HG03066 (cell line): ENCODE data around the gene EDNRB.

ENCODE experiments used
- ATAC-seq: cut with Tn5 transposase; IDR thresholded peaks from one replicate; pipeline ENCODE4 v1.9.1; 2021; ENCODE audit warnings: low read depth; ENCODE audit not compliant: unreplicated experiment

Gene EDNRB

GRCh38 chr13:77898097-77898496 is 20.5 kb downstream of the EDNRB start:
- peak; percentile 98 for ATAC-seq

- ATAC-seq = no peak
Observed at GRCh38 chr13:77896977-77897376, 21.7 kb downstream of the EDNRB start.

- no peak for ATAC-seq
Observed at GRCh38 chr13:77896536-77896935, 22.1 kb downstream of the EDNRB start.

- no peak for ATAC-seq
Observed at GRCh38 chr13:77894743-77895142, 23.9 kb downstream of the EDNRB start.

- no peak for ATAC-seq
Observed at GRCh38 chr13:77893066-77893465, 25.6 kb downstream of the EDNRB start.

- no peak for ATAC-seq
Observed at GRCh38 chr13:77892491-77892890, 26.1 kb downstream of the EDNRB start.

GRCh38 chr13:77891486-77891885 is 27.1 kb downstream of the EDNRB start:
- no peak for ATAC-seq

GRCh38 chr13:77891041-77891440 is 27.6 kb downstream of the EDNRB start:
- ATAC-seq = no peak

GRCh38 chr13:77883328-77883727 is 35.3 kb downstream of the EDNRB start:
- no peak for ATAC-seq

GRCh38 chr13:77878190-77878589 is 40.4 kb downstream of the EDNRB start:
- no peak for ATAC-seq

- ATAC-seq = no peak
Observed at GRCh38 chr13:77876176-77876575, 42.5 kb downstream of the EDNRB start.

GRCh38 chr13:77874406-77874805 is 44.2 kb downstream of the EDNRB start:
- ATAC-seq = no peak

- no peak for ATAC-seq
Observed at GRCh38 chr13:77872995-77873394, 45.6 kb downstream of the EDNRB start.

GRCh38 chr13:77871596-77871995 is 47.0 kb downstream of the EDNRB start:
- no peak for ATAC-seq

- ATAC-seq = no peak
Observed at GRCh38 chr13:77868717-77869116, 49.9 kb downstream of the EDNRB start.

GRCh38 chr13:77866971-77867370 is 51.7 kb downstream of the EDNRB start:
- ATAC-seq = no peak

- no peak for ATAC-seq
Observed at GRCh38 chr13:77865622-77866021, 53.0 kb downstream of the EDNRB start.

GRCh38 chr13:77863144-77863543 is 55.5 kb downstream of the EDNRB start:
- no peak for ATAC-seq

GRCh38 chr13:77861741-77862140 is 56.9 kb downstream of the EDNRB start:
- ATAC-seq = no peak

- no peak for ATAC-seq
Observed at GRCh38 chr13:77860507-77860981, 58.1 kb downstream of the EDNRB start.

GRCh38 chr13:77859450-77859849 is 59.2 kb downstream of the EDNRB start:
- ATAC-seq = no peak

- ATAC-seq = no peak
Observed at GRCh38 chr13:77857531-77858209, 61.0 kb downstream of the EDNRB start.

GRCh38 chr13:77853703-77854102 is 64.9 kb downstream of the EDNRB start:
- no peak for ATAC-seq
